Inferior parietal cortex (tissue), 1 donor: ENCODE results near the gene GMDS.
"Not testable (repeated sequence)": the region's sequence is repeated elsewhere in the genome, so short reads cannot be mapped to it uniquely, and the experiment has no call there.

ENCODE experiments used
- DNase-seq: peaks from one replicate; pipeline ENCODE4 v3.0.0-alpha.2; 2016; ENCODE audit errors: extremely low spot score

GMDS gene

DNA sequence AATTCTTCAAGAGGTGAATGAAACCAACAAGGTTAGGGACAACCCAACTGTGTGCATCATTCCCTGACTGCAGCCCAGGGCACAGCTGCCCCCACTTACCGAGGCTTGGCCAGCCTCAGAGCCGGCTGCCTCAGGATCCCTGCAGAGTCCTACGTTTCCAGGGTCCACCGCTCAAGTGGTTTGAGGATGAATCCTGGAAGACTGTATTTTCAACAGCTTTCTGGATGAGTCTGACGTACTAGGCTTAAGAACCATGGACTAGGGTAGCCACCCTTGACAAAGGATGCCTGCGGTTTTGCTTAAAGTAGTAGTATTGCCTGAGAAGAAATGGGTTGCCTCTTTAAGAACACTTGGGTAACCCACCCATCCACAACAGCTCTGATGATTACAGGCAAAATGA, 534.3 kb downstream of the GMDS start:
- no peak for DNase-seq

DNA sequence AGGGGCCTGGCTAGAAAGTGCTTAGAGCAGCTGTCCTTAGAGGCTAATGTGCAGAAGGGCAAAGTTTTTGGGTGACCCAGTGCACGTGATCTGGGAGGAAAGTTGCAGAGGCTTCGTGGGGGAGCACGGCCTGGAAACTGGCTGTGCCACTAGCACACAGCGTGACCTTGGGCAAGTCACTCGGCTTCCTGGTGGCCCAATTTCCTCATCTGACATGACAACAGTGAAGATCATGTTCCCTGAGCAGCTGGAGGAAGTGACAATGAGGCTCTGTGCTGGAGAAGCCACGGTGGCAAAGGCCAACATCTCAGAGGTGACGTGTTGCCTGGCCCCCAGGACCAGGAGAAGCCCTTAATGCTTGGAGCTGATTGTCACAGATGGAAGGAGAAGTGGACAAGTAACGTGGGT, 536.2 kb downstream of the GMDS start:
- no peak for DNase-seq

DNA sequence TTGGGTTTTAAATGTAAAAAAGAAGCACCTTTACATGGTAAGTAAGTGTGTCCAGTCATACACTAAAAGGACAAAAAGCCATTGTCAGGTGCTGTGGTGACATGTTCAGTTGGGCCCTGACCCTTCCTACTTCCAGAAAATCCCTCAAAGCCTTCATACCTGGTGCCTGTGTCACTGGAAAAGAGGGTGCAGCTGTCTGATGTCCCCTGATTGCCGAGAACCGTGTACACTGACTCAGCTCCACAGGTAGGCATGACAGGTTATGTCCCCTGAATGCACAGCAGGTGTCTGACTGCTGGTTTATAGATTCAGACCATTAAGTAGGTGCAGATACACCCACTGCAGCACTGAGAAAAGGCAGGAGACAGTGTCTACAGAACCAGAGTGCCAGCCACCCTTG, 536.6 kb downstream of the GMDS start:
- no peak for DNase-seq

DNA sequence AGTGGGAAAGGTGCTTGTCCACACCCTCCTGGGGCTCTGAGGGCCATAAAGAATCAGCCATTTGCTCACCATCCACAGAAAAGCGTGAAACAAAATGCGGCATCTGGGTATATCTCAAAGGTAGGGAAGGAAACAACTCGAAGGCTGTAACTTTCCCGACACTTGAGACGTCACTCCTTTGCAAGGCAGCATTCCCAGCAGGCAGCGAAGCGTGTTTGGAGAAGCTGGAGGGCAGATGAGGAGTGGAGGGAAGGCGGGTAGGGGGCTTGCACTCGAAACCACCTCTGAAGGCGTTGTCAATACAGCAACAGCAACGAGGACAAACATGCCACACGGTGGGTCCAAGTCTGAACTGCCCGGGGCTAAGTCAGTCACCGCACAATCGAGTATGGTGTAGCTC, 537.3 kb downstream of the GMDS start:
- DNase-seq = no peak

DNA sequence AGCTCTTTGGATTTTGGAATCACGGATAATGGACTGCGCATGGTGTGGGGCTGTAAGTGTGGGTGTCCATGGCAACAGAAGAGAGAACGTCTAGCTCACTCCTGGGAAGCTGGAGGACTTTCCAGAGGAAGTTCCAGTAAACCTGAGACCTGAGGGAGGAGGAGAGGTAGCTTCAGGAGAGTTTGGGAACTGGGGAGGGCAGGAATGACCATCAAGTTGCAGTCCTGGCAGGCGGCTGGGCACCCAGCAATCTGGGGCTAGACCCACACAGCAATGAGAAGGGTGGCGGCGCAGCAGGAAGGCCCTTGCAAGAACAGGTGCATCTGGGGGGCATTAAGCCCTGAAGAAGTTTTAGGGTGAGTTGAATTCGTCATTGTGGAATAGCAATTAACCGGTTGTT, 539.8 kb downstream of the GMDS start:
- DNase-seq = no peak

DNA sequence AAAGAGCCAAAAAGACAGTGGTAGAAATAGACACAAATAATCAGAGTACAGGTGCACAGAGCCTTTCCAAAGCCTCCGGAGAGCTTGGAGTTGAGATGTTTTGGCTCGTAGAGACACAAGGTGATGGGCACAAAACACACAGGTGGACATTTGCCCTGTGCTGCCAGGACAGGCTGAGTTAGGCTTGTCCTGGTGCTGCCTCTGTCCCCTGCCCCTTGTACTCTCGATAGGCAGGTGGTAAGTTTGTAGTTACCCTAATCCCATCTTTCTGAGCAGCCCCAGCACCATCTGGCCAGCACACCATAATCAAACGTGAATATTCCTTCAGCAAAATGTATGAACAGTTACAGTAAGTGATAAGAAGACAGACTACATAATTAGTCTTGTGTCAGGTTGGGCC, 540.2 kb downstream of the GMDS start:
- DNase-seq = no peak

DNA sequence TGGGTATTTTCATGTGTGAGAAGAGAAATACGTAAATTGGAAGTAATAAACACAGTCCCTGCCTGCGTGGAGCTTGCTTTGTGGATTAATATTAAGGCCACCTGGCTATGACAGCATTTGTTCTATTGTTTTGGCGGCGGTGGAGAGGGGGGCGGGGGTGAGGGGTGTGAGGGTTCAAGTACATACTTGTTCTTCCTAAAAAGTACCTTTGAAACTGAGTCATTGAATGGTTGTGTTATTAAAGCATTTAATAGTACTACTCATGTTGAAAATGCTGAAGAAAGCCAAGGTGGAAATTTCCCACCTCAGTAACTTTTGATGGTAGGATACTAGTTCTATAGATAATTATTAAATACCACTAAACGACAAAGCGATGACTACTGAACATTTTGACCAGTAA, 540.7 kb downstream of the GMDS start:
- DNase-seq = no peak

DNA sequence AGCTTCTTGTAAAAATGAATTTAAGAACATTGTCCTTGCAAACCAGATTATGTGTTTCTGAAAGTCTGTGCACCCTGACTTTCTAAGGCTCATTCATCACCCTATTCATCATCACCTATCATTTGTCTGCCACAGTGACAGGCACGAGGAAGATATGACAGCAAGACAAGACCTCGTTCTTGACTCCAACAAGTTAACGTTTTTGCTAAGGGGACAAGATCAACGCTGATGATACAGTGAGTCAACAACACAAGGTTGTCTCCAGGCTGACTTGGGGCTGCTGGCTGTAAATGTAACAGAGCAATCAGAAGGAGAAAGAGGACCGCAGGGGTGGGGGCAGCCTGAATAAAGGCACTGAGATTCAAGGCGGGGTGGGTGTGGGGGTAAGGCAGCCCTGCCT, 541.5 kb downstream of the GMDS start:
- DNase-seq = no peak

DNA sequence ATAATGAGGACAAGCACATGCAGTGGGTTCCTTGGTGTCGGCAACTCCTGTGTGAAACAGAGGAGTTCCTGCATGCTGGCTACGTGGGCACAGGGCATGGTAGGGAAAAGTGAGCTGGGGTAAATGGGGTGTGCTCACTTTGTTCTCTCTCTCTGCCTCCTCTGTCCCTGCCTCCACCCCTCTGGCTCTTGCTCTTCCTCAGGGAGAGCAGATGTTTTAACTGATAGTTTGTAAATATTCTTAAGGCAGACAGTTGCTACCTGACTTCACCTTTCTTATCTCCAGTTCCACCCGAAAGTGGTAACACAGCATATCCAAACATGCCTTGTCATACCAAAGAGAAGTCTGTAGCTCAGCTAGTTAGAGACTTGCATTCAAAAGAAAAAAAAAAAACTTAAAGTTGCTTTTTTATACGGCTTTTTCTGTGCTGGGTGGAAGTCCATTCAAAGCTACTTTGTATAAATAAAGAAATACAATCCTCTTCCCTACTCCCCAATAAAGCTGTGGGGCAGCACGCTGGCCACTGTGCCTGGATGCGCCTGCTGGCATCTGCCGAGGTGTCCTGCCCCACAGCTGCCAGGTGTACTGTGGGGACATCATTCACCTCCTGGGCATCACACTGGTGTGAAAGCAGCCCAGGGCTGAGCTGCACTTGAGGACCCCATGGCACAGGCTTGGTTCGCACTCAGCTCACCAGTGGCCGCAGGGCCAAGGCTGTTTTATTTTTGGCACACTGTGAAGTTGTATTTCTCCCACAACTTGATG, 542.1 kb downstream of the GMDS start:
- no peak for DNase-seq

DNA sequence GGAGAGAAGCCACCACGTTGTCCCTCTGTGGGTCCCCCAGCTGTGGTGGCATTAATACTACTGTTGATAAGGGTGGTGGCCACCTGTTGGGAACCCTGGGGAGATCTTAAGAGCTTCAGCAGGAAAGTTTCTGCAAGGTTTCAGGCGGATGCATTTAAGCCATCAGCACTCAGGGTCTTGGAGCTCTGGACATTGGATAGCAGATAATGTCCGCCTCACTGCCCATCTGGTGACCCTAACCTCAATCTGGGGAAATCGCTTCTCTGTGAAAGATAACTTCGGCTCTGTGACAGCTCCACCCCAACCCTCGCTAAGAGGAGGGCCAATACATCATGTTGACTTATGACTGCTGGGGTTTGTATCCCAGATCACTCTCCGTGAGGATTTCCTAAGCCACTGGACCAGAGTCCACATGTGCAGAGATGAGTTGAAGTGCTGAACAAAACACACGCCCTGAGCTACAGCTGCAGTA, 542.8 kb downstream of the GMDS start:
- no peak for DNase-seq

DNA sequence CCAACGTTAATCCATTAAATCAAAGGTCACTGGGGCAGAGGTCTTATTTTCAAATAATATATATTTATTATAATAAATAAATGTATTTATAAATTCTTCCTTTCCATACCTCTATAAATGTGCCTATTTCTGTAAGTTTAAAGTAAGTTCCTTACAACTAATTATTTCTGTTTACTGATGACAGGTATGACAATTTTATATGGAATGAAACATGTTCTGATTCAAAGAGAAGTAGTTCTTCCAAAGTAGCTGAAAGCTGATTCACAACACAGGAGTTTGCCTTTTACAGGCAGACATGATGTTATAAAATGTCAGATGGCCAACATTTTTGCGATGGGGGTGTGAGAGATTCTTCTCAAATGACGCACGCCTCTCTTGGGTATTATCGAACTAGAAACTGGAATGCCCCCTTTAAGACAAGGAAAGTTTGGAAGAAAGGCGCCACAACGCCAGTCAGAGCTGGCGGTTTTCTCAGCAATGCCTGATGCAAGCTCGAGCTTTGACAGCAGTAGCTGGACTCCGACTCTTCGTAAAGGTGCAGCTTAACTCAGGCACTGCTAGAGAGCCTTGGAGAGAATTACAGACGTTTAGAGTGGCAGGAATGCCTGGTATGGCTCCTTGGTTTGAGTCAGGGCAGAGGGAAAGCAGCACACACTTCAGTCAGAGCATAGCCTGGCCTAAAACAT, 543.6 kb downstream of the GMDS start:
- no peak for DNase-seq

DNA sequence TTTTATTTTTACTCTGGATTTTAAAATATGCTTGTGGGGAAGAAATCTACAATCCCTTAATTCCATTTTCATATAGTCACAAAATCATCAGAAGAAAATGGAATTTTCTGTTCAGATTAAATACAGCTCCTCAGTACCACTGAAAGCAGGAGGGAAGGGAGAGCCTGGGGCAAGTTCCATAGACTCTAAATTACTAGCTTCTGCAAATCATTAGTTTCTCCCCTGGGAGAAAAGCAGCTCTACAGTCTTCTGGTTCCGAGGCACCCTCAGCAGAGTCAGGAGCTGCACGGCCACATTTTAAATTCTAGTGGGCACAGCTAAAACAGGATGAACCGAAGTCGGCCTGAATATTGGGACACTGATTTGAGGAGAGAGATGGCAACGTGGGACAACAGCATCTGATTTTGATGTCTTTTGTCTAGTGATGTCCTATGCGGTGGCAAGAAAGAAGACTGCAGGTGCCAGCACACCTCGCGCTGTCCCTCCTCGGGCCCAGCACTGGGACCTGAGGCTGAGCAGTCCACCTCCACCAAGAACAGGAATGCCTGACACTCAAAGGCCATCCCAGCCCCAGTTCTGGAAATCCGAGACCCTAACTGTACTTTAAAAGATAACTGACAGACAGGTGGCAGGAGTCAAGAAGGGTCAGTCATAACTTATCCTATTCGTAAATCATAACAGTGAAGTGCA, 545.0 kb downstream of the GMDS start:
- no peak for DNase-seq

DNA sequence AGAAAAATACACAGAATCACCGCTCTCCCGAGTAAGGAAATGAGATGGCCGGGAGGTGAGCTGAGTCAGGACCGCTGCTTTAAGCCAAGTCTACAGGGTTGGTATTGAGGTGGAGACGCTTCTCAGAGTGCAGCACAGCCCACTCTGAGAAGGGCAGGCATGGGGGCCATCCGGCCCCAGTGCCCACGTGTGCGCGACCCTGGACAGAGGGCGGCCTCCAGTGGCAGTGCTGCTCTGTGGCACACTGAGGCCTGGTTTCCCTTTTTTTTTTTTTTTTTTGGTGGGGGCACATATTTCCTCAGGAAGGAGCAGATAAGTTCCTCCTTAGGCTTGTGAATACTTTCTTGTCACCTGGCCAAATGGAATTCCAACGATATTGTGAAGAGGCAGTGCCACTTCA, 546.9 kb downstream of the GMDS start:
- DNase-seq = no peak

DNA sequence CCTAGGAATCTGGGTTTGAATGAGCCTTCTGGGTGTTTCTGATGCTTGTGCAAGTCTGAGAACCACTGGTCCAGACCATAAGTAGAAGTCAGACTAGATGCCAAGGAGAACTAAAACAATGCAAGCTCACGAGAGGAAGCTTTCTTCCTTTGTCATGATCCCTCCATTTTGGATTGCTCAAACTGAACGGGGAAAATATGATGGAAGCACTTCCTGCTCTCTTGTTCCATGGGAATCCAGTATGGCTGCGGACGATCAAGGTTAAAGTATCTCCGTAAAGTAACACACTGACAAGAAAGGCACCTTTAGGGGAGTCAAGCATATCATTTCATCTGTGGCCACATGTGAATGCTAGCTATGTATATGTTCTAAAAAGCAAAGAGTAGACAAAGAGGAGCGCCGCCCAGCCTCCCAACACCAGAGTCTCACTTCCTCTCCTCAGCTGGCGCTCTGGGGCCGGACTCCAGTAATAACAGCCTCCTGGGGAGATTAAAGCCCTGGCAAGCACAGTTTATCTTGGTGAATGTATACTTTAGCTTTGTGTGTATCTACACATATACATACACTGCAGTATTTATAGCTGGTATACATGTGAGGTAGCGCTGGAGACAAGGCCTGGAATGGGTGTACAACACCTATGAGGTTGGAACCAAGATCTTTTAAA, 547.6 kb downstream of the GMDS start:
- DNase-seq = no peak

DNA sequence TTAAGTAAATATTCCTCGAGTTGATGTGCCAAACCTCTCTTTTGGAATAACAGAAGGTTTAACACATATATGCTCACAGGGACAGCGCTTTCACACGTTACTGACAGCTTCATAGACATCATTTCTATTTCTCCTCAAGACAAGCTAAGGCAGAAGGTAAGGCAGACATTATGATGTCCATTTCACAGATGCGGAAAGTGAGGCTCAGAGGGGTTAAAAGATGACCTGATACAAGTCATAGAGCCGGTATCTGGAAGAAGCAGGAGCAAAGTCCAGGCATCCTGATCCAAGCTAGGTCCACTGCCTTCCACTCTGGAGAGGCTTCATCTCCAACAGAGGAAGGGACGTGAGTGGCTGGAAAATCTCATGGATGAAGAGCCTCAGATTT, 548.9 kb downstream of the GMDS start:
- DNase-seq = no peak

DNA sequence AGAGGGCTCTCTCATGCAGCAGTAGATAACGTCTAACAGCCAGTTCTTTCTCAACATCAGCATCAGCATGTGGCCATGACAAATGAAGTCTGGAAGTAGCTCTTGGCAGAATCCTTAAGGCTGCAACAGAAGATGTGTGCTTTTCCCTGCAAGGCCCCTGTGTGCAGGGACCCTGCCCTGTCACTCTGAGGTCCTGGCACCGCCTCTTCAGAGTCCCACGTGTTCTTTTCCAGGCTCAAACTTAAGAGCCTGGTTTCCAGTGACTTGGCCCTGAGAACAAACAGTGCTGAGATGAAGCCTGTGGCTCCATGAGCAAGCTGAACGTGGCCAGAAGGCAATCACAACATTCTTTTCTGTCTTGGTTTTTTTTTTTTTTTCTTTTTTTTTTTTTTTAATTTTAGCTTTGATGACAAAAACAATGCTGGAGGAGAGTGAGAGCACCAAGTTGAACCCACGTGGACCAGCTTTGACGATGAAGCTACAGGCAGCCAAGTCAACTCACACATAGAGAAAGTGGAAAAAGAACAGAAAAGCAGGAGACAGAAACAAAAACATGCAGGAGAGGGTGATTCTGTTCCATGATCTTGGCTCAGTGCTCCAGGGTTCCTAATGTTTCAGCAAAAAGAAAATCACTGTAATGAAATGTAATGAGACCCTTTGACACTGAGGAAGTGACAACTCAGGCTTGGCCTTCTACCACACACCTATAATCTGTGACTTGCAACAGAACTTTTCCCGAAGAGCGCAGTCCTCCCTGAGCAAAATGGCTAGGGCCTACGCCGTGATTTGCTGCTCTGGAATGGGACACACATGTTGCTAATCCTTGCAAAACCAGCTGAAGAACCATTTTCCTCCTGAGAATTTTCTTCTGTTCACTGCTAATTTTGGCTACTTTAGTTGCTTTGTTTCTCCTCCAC, 549.6 kb downstream of the GMDS start:
- DNase-seq = no peak

DNA sequence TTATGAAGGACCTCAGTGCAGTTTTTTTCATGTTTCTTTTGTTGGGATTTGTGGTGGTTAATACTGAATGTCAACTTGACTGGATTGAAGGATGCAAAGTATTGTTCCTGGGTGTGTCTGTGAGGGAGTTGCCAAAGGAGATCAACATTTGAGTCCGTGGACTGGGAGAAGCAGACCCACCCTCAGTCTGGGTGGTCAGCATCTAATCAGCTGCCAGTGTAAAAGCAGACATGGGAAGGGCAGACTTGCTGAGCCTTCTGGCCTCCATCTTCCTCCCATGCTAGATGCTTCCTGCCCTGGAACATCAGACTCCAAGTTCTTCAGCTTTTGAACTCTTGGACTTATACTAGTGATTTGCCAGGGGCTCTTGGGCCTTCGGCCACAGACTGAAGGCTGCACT, 553.6 kb downstream of the GMDS start:
- DNase-seq = not testable (repeated sequence)

DNA sequence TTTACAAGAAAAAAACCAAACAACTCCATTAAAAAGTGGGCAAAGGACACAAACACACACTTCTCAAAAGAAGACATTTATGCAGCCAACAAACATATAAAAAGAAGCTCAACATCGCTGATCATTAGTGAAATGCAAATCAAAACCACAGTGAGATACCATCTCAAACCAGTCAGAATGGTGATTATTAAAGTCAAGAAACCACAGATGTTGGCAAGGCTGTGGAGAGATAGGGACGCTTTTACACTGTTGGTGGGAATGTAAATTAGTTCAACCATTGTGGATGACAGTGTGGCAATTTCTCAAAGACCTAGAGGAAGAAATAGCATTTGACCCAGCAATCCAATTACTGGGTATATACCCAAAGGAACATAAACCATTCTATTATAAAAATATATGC, 554.7 kb downstream of the GMDS start:
- not testable (repeated sequence) for DNase-seq

DNA sequence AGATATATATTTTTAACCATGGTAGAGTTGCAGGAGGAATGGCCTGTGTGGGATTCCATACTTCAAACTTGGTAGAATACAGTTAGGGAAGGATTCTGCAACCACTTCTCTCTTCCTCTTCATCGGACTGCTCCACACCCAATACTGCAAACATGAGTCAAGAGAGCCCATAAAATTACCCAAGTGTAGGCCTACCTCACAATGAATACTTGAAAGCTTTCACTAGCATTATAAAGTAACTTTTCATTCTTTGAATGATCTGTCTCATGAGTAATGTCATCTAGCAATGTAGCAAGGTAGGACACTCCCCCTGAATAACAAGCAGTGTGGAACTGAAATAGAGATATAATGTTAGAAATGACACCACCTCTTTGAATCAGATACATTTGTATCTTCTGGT, 556.3 kb downstream of the GMDS start:
- no peak for DNase-seq

DNA sequence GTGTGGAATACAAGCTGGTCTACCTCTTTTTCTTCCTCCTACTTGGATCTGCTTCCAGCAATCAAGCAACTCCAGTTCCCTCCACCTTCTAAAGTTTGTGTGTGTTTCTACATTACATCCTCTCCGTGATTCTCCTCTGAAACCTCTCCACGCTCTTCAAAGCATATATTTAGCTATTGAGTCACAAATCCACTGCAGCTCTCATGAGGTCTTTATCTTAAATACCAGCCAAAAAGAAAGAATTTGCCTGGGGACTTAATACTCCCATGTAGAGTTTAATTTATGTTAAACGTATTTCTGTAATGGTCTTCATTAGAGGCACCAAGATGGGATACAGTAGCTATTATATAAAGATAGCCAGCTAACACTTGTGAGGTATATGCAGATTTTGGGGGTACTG, 557.0 kb downstream of the GMDS start:
- no peak for DNase-seq

DNA sequence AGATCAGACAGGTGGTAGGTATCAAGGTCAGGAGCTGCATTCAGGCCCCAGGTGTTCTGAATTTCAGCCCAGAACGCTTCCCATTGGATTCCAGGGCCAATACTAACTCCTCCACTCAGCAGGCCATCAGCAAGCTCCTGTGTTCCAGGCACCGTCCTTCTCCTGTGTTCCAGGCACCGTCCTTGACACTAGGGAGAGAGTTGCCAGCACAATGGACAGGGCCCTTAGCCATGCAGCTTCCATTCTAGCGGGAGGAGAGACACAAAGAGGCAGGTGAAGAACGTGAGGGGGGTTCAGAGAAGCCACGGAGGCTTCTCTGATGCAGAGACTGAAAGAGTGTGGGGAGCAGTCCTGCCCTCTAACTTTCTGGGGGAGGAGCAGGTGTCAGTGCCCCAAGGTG, 558.0 kb downstream of the GMDS start:
- DNase-seq = no peak
